HUES64 (cell line): ENCODE measurements around the gene BEND5.

Source experiments
- H3K27ac ChIP-seq: 2 replicates; pipeline ENCODE4 v1.7.0; 2013; ENCODE audit warnings: low read depth, low read length, inconsistent platforms
- H3K27me3 ChIP-seq: 2 replicates; pipeline ENCODE4 v1.6.1; 2013; ENCODE audit warnings: mild to moderate bottlenecking, low read length; ENCODE audit not compliant: insufficient read depth
- H3K36me3 ChIP-seq: 2 replicates; pipeline ENCODE4 v1.6.1; 2013; ENCODE audit warnings: mild to moderate bottlenecking, low read length; ENCODE audit not compliant: insufficient read depth
- H3K4me1 ChIP-seq: 2 replicates; pipeline ENCODE4 v1.6.1; 2013; ENCODE audit warnings: mild to moderate bottlenecking, low read length, moderate library complexity; ENCODE audit not compliant: insufficient read depth
- H3K4me3 ChIP-seq: 2 replicates; pipeline ENCODE4 v1.5.1; 2013; ENCODE audit warnings: mild to moderate bottlenecking, low read length, moderate library complexity
- H3K9ac ChIP-seq: 2 replicates; pipeline ENCODE4 v1.6.1; 2013; ENCODE audit warnings: mild to moderate bottlenecking, low read depth, low read length
- H3K9me3 ChIP-seq: 2 replicates; pipeline ENCODE4 v1.6.1; 2013; ENCODE audit warnings: low read depth, low read length; ENCODE audit not compliant: insufficient read depth
- WGBS: fragments of 150-250, 120-280 bp; methylation state at CpG from one replicate; pipeline ENCODE4 v1.1.7; 2013; ENCODE audit warnings: missing lambda C conversion rate; 5-methylcytosine and 5-hydroxymethylcytosine counted together

Gene BEND5

GRCh38 chr1:48679859-48680258 lies 96.8 kb downstream of the BEND5 start:
- Histone ChIP-seq H3K9ac (no peak overlapping the region), H3K27ac (no peak overlapping the region), H3K4me3 (no peak overlapping the region), H3K9me3 (no peaks in the 10 kb centered on the region), H3K27me3 (no peaks in the 10 kb centered on the region), H3K36me3 (no peaks in the 10 kb centered on the region), H3K4me1 (peaks cover 6% of the 10 kb centered on the region)
- WGBS = 93% methylated on average over 6 of the region's 6 CpGs

- Histone ChIP-seq H3K4me1 (peaks cover 8% of the 10 kb centered on the region), H3K9me3 (no peaks in the 10 kb centered on the region), H3K4me3 (no peak overlapping the region), H3K27me3 (no peaks in the 10 kb centered on the region), H3K36me3 (no peaks in the 10 kb centered on the region), H3K9ac (no peak overlapping the region), H3K27ac (no peak overlapping the region)
- WGBS = 92% methylated on average over 3 of the region's 3 CpGs
These were observed 97.8 kb downstream of the BEND5 start for GRCh38 chr1:48678710-48679505.
